HepG2 (cell line): Measurements from ENCODE around the gene ZNF524. TPM values are rescaled to one million over a fixed set of nuclear protein-coding genes. Genes with fewer than 3 reads are reported as not detected.

Source experiments
- ARNT2 ChIP-seq: sonication (generic); formaldehyde crosslinking; IDR thresholded peaks from 2 replicates; pipeline ENCODE4 v1.8.0; 2022; ENCODE audit warnings: mild to moderate bottlenecking, low read depth, missing genetic modification reagents, moderate library complexity
- CREB1 ChIP-seq, 2 experiments: fragments of 450-650 bp in 1 of 2; IDR thresholded peaks; 2 replicates each; pipeline ENCODE4 v1.6.1; 2016 to 2017; ENCODE audit warnings: control low read depth in 1 of 2, mild to moderate bottlenecking in 1 of 2, missing compliant biosample characterization in 1 of 2, missing genetic modification characterization in 1 of 2
- DMAP1 ChIP-seq: IDR thresholded peaks from 2 replicates; pipeline ENCODE4 v1.6.1; 2016
- EP300 ChIP-seq, 3 experiments: sonication (generic) in 1 of 3; formaldehyde crosslinking in 1 of 3; IDR thresholded peaks; 2 replicates each; pipeline versions ENCODE4 v1.5.1 to v1.6.1; 2011 to 2020; ENCODE audit warnings: low read depth in 2 of 3, low read length in 2 of 3, borderline replicate concordance in 1 of 3, improper control_type of control experiment in 1 of 3, mild to moderate bottlenecking in 1 of 3, missing genetic modification reagents in 1 of 3, moderate library complexity in 1 of 3
- FOXO1 ChIP-seq: sonication (generic); formaldehyde crosslinking; IDR thresholded peaks from 2 replicates; pipeline ENCODE4 v1.4.0; 2020; ENCODE audit warnings: missing genetic modification reagents
- HMG20A ChIP-seq: IDR thresholded peaks from 2 replicates; pipeline ENCODE4 v1.6.1; 2016; ENCODE audit warnings: borderline replicate concordance
- HNF4G ChIP-seq, 2 experiments: sonication (generic) in 1 of 2; formaldehyde crosslinking in 1 of 2; IDR thresholded peaks; 2 replicates each; pipeline versions ENCODE4 v1.4.0 to v1.6.1; 2011 to 2020; ENCODE audit warnings: borderline replicate concordance in 2 of 2, low read depth in 2 of 2, mild to moderate bottlenecking in 2 of 2, low read length in 1 of 2, missing genetic modification reagents in 1 of 2, moderate library complexity in 1 of 2
- KLF11 ChIP-seq: IDR thresholded peaks from 2 replicates; pipeline ENCODE4 v1.6.1; 2016; ENCODE audit warnings: missing compliant biosample characterization
- LBX2 ChIP-seq: sonication (generic); formaldehyde crosslinking; IDR thresholded peaks from 2 replicates; pipeline ENCODE4 v1.5.0; 2020; ENCODE audit warnings: missing genetic modification reagents, mild to moderate bottlenecking, borderline replicate concordance
- MYPOP ChIP-seq: sonication (generic); formaldehyde crosslinking; IDR thresholded peaks from 2 replicates; pipeline ENCODE4 v1.8.1; 2023; ENCODE audit warnings: mild to moderate bottlenecking, moderate library complexity, missing genetic modification reagents
- NFIC ChIP-seq: IDR thresholded peaks from 2 replicates; pipeline ENCODE4 v1.6.1; 2012; ENCODE audit warnings: mild to moderate bottlenecking, low read length, inconsistent platforms
- NR3C1 ChIP-seq: sonication (generic); formaldehyde crosslinking; IDR thresholded peaks from 2 replicates; pipeline ENCODE4 v1.4.0; 2020; ENCODE audit warnings: missing genetic modification reagents
- ONECUT2 ChIP-seq: sonication (generic); formaldehyde crosslinking; IDR thresholded peaks from 2 replicates; pipeline ENCODE4 v1.4.0; 2020; ENCODE audit warnings: missing genetic modification reagents
- RARA ChIP-seq: IDR thresholded peaks from 2 replicates; pipeline ENCODE4 v1.6.1; 2016; ENCODE audit warnings: missing genetic modification reagents, missing compliant biosample characterization
- SOX13 ChIP-seq, 3 experiments: fragments of 450-650 bp in 1 of 3; sonication (generic) in 1 of 3; formaldehyde crosslinking in 1 of 3; IDR thresholded peaks in 2 of 3; conservative IDR thresholded peaks in 1 of 3; 2 replicates each; pipeline versions ENCODE4 v1.5.0 to v1.6.1; 2016 to 2020; ENCODE audit warnings: antibody characterized with exemption in 1 of 3, mild to moderate bottlenecking in 1 of 3, missing compliant biosample characterization in 1 of 3, missing genetic modification reagents in 1 of 3, moderate library complexity in 1 of 3
- SOX6 ChIP-seq, 2 experiments: fragments of 450-650 bp in 1 of 2; sonication (generic) in 1 of 2; formaldehyde crosslinking in 1 of 2; IDR thresholded peaks; 2 replicates each; pipeline versions ENCODE4 v1.4.0 to v1.6.1; 2017 to 2020; ENCODE audit warnings: antibody characterized with exemption in 1 of 2, mild to moderate bottlenecking in 1 of 2, missing genetic modification reagents in 1 of 2
- SRSF4 ChIP-seq: fragments of 200-400 bp; formaldehyde crosslinking; IDR thresholded peaks from one replicate; pipeline ENCODE4 v1.6.1; 2018; ENCODE audit warnings: mild to moderate bottlenecking, low read depth, low read length, moderate library complexity; ENCODE audit not compliant: poor library complexity, severe bottlenecking
- TEAD3 ChIP-seq: optimal IDR thresholded peaks from 2 replicates; pipeline ENCODE3; 2016; ENCODE audit warnings: borderline replicate concordance
- TRIM24 ChIP-seq: sonication (generic); formaldehyde crosslinking; IDR thresholded peaks from 2 replicates; pipeline ENCODE4 v1.8.0; 2022; ENCODE audit warnings: mild to moderate bottlenecking, missing genetic modification reagents
- ZBTB8A ChIP-seq: sonication (generic); formaldehyde crosslinking; IDR thresholded peaks from 2 replicates; pipeline ENCODE4 v1.4.0; 2020; ENCODE audit warnings: mild to moderate bottlenecking, low read depth, missing genetic modification reagents, borderline replicate concordance
- ZFP1 ChIP-seq: IDR thresholded peaks from 2 replicates; pipeline ENCODE4 v1.6.1; 2016
- ZNF614 ChIP-seq: IDR thresholded peaks from 2 replicates; pipeline ENCODE4 v1.6.1; 2018; ENCODE audit warnings: missing biosample characterization, missing genetic modification reagents, inconsistent platforms, borderline replicate concordance
- ZNF761 ChIP-seq: sonication (generic); formaldehyde crosslinking; conservative IDR thresholded peaks from 2 replicates; pipeline ENCODE4 v1.4.0; 2020; ENCODE audit warnings: mild to moderate bottlenecking, missing genetic modification reagents
- polyA plus RNA-seq, 8 experiments: library from polyadenylated mRNA; depleted of rRNA in 3 of 8; stranded (reverse) in 7 of 8; unstranded in 1 of 8; fragments of >200 nt; fragmentation: Illumina TruSeq in 4 of 8; extraction: Trizol in 4 of 8; gene quantifications; 2 replicates each; pipeline versions ENCODE4 v1.2.1 to v1.2.3, GENCODE V29; 2011 to 2016; ENCODE audit warnings: low read depth in 4 of 8, missing spikeins in 1 of 8, mixed read lengths in 1 of 8; ENCODE audit not compliant: insufficient read depth in 1 of 8
- total RNA-seq, 5 experiments: library from RNA; depleted of rRNA; stranded (reverse); fragments of >200 nt; fragmentation: Illumina TruSeq; extraction: Trizol; gene quantifications; 2 replicates each; pipeline ENCODE4 v1.2.3, GENCODE V29; 2016; ENCODE audit warnings: low read depth in 1 of 5

Gene ZNF524
- total and polyA plus RNA-seq, 2 of the 13 experiments (the other 11 are each of a cell fraction or from before 2014, with no cell fraction given) = 3.2 to 4.6 TPM

GRCh38 chr19:55553217-55554182, 46.6 kb upstream of the ZNF524 start (continued):
- TF ChIP-seq EP300 (IDR thresholded peaks at IDR 0.05; ENCODE audit: low read depth in 2 of 2, low read length in 2 of 2) (peak in 1 of 2 experiments; percentile 66; a peak in 1 of 4 replicates), EP300 (CRISPR knock-in tag; IDR thresholded peaks at IDR 0.05; ENCODE audit: borderline replicate concordance) (peak; percentile 19; the same call in 1 of the 2 replicates), ARNT2 (CRISPR knock-in tag) (0 out of 2 replicates have a peak, but pooled peaks have one; percentile 21), ZFP1 (CRISPR knock-in tag) (peak; percentile 22; the same call in 1 of the 2 replicates), MYPOP (peak; percentile 53; the same call in 1 of the 2 replicates), ZNF614 (0 out of 2 replicates have a peak, but pooled peaks have one; percentile 36), NR3C1 (no peak), HMG20A (CRISPR knock-in tag) (peak; percentile 62; the same call in 1 of the 2 replicates), NFIC (no peak), SOX13 (IDR thresholded peaks at IDR 0.05) (no peak; the same call in 1 of the 2 replicates), SOX13 (CRISPR knock-in tag; conservative IDR thresholded peaks at IDR 0.05 in 1 of 2, IDR thresholded peaks at IDR 0.05 in 1 of 2) (peak in 1 of 2 experiments; percentile 75; a peak in 1 of 4 replicates), ZNF761 (CRISPR knock-in tag) (no peak), SOX6 (IDR thresholded peaks at IDR 0.05) (no peak), SOX6 (CRISPR knock-in tag; IDR thresholded peaks at IDR 0.05) (peak; percentile 65), FOXO1 (CRISPR knock-in tag) (peak; percentile 56; the same call in 1 of the 2 replicates), RARA (CRISPR knock-in tag) (peak; percentile 54), SRSF4 (no peak), HNF4G (IDR thresholded peaks at IDR 0.05; ENCODE audit: borderline replicate concordance, low read depth, low read length) (no peak; the same call in 1 of the 2 replicates), HNF4G (CRISPR knock-in tag; IDR thresholded peaks at IDR 0.05; ENCODE audit: borderline replicate concordance, low read depth) (peak; percentile 49; the same call in 1 of the 2 replicates), KLF11 (CRISPR knock-in tag) (0 out of 2 replicates have a peak, but pooled peaks have one; percentile 8), CREB1 (IDR thresholded peaks at IDR 0.05) (no peak), CREB1 (CRISPR knock-in tag; IDR thresholded peaks at IDR 0.05) (peak; percentile 40; the same call in 1 of the 2 replicates), TRIM24 (CRISPR knock-in tag) (no peak), ONECUT2 (CRISPR knock-in tag) (peak; percentile 95), LBX2 (CRISPR knock-in tag) (no peak), ZBTB8A (CRISPR knock-in tag) (no peak), DMAP1 (CRISPR knock-in tag) (peak; percentile 36; the same call in 1 of the 2 replicates), TEAD3 (CRISPR knock-in tag) (peak; percentile 76)
